HFF-Myc (cell line): ENCODE results near the gene KCNJ13.

Experiments
- DNase-seq: peaks from one replicate; pipeline ENCODE4 v3.0.0-alpha.2; 2011; ENCODE audit warnings: low read depth; ENCODE audit errors: extremely low read depth
- H3K4me3 ChIP-seq: replicated peaks from 2 replicates; pipeline ENCODE4 v1.5.1; 2011; ENCODE audit warnings: low read depth, mild to moderate bottlenecking, control low read depth, low read length
- TF ChIP-seq, protein P1 (sequence below): IDR thresholded peaks from 2 replicates; pipeline ENCODE4 v1.5.1; 2012; ENCODE audit warnings: mild to moderate bottlenecking, low read depth, low read length, control low read depth; ENCODE audit errors: missing control alignments

Gene KCNJ13

GRCh38 chr2:232789082-232789481 is 12.7 kb upstream of the KCNJ13 start:
- no peak overlapping the region for H3K4me3 ChIP-seq
- no peak for DNase-seq

DNA sequence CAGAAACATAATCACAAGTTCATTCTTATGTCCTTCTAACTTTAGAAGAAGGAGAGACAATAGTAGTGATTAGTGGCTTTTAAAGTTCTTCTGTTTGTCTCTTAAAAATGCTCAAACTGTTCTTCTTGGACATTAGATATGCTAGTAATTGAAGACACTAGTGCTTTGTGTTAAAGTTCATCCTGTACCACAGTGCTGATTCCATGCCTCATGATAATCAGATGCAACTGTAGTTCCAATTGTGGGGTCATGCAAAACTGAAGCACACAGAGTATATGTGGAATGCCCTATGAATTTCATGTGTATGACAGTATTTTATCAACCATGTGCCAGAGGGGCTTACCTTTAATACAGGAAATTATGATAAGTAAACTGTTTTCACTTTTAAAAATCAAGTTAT is 11.4 kb upstream of the KCNJ13 start:
- H3K4me3 ChIP-seq, result no peak overlapping the region
- TF ChIP-seq, protein P1, sequence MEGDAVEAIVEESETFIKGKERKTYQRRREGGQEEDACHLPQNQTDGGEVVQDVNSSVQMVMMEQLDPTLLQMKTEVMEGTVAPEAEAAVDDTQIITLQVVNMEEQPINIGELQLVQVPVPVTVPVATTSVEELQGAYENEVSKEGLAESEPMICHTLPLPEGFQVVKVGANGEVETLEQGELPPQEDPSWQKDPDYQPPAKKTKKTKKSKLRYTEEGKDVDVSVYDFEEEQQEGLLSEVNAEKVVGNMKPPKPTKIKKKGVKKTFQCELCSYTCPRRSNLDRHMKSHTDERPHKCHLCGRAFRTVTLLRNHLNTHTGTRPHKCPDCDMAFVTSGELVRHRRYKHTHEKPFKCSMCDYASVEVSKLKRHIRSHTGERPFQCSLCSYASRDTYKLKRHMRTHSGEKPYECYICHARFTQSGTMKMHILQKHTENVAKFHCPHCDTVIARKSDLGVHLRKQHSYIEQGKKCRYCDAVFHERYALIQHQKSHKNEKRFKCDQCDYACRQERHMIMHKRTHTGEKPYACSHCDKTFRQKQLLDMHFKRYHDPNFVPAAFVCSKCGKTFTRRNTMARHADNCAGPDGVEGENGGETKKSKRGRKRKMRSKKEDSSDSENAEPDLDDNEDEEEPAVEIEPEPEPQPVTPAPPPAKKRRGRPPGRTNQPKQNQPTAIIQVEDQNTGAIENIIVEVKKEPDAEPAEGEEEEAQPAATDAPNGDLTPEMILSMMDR, result no peak
- no peak for DNase-seq

More at GRCh38 chr2:232789082-232789481, 12.7 kb upstream of the KCNJ13 start:
- TF ChIP-seq, protein P1, result no peak

DNA sequence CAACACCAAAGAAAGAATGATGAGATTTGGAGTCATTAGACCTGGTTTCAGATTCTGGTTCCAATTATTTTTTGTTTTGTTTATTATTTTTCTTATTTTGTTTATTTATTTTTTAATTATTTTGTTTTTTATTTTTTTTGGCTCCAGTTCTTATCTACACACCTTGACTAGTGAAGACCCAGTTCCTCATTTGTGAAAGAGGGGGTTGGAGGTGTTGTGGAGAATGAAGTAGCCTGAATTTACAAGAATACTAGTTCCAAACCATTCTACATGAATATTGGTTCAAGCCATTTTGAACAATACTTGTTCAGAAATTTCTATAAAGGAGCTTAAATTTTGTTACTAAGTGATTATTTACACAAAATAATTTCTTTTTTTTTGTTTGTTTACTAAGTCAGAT is 6.9 kb upstream of the KCNJ13 start:
- no peak overlapping the region for H3K4me3 ChIP-seq
- TF ChIP-seq, protein P1, result no peak
- DNase-seq, result no peak

DNA sequence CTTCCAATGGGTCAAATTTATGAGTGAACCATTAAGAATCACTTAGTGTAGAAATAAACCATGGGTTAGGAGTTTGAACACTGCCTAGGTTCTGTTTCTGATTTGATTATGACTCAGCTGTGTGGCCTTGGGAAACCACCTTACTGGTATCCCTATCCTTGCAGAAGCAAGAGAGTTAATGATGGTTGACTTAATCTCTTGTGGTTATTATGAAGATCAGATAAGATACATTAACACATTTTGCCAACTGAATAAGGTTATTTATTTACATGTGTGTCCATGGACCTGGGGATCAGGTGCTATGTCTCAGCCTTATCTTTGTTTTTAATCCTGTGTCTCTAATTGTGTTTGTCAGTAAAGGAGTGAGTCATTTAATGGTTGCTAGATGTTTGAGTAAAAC is 5.4 kb upstream of the KCNJ13 start:
- H3K4me3 ChIP-seq, result no peak overlapping the region
- peak; percentile 42 for DNase-seq
- TF ChIP-seq, protein P1, result no peak

GRCh38 chr2:232779934-232780333 is 3.6 kb upstream of the KCNJ13 start:
- TF ChIP-seq, protein P1, result no peak
- no peak overlapping the region for H3K4me3 ChIP-seq
- DNase-seq, result peak; percentile 2

DNA sequence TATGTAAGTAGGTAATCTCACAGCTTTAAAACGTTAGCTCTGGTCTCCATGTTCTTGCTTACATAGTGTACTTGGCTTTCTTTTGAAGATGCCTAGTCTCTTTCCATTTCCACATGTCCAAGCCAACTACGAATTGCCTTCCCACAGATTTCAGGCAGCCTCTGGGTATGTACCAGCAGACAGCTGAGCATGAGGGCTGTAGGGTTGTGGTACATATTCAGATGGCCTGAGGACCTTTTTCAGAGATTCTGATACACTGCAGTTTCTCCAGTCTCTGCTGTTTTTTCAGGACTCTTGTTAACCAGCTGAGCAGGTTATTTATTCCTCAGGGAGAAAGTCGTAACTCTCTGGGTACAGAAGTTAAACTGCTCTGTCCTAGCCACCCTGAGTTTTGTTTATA is 3.1 kb upstream of the KCNJ13 start:
- TF ChIP-seq, protein P1, result no peak
- DNase-seq, result no peak
- no peak overlapping the region for H3K4me3 ChIP-seq

GRCh38 chr2:232777276-232777675 is 911 bp upstream of the KCNJ13 start:
- no peak overlapping the region for H3K4me3 ChIP-seq
- TF ChIP-seq, protein P1, result no peak
- DNase-seq, result no peak
